AG09319 (cell line): ENCODE measurements around the gene MAFG.

Experiments used
- DNase-seq: peaks from one replicate; pipeline ENCODE4 v3.0.0-alpha.2; 2010; ENCODE audit warnings: low read depth; ENCODE audit errors: extremely low read depth
- TF ChIP-seq, protein P1 (sequence below): IDR thresholded peaks from 2 replicates; pipeline ENCODE4 v1.5.1; 2011; ENCODE audit warnings: low read depth, mild to moderate bottlenecking, inconsistent platforms, low read length, moderate library complexity

Gene MAFG

DNA sequence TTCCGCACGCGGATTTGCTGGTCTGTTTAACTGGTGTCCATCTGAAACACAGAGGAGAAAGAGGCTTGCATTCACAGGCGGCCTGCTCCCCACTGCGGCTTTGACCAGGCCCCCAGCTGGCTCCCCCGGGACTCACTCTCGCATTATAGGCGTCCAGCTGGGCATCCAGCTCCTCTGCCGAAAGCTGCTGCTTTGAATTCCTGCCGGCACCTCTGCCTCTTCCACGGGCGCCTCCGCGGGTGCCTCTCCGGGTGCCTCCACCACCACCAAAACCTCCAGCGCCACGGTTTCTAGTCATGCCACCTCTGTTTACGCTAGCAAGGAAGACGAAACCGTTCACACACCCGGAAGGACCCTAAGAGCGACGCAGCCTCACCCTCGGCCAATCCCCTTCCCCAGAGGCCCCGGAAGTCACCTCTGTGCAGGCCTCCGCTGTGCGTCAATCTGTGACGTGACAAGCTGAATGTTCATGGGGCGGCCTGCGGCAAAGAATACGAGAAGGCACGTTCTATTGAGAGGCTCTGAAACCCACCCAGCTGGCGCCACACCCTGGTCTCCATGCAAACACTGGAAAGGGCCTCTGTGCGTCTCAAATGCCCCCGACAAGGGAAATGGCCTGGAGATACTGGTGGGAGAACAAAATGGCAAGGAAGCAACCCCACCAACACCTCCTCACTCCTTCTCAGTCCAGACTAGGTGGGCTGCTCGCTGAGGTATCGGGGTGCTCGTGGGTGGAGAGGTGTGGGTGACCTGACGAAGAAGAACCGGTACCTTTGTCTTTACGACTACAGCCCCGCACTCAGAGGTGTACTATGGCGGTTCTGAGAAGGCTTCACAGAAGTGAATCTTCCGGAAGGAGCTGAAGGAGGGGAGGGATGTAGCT, 39.2 kb downstream of the MAFG start:
- no peak for DNase-seq
- TF ChIP-seq, protein P1, sequence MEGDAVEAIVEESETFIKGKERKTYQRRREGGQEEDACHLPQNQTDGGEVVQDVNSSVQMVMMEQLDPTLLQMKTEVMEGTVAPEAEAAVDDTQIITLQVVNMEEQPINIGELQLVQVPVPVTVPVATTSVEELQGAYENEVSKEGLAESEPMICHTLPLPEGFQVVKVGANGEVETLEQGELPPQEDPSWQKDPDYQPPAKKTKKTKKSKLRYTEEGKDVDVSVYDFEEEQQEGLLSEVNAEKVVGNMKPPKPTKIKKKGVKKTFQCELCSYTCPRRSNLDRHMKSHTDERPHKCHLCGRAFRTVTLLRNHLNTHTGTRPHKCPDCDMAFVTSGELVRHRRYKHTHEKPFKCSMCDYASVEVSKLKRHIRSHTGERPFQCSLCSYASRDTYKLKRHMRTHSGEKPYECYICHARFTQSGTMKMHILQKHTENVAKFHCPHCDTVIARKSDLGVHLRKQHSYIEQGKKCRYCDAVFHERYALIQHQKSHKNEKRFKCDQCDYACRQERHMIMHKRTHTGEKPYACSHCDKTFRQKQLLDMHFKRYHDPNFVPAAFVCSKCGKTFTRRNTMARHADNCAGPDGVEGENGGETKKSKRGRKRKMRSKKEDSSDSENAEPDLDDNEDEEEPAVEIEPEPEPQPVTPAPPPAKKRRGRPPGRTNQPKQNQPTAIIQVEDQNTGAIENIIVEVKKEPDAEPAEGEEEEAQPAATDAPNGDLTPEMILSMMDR, result no peak

DNA sequence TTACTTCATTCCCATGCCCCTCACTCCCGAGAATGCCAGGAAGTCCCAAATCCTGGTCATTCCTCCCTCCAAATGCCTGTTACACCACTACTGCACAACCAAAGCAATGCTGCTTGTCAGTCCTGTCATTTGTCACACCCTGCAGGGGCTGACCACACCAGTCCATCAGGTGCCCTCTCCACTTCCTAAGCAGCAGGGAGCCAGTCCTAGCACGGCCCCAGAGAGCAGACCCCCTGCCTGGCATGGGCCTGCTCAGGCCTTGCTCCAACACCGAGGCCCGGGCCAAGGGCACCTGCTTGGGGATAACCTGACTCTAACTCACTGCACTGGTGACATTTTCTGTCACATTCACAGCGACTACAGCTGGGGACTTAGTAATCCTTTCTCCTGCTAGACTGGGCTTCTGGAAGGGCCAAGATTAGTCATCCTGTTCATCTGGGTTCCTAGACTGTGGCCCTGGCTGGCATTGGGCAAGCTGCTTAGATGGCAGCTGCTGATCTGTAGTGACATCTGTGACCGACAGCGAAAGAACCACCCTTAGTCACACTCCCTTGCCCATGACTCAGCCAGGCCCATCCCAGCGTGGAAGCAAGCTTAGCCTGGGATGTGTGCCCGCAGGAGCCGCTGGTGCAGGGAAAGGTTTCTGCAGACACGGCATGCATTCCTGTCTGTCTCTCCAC, 41.5 kb downstream of the MAFG start:
- TF ChIP-seq, protein P1, result no peak
- no peak for DNase-seq

DNA sequence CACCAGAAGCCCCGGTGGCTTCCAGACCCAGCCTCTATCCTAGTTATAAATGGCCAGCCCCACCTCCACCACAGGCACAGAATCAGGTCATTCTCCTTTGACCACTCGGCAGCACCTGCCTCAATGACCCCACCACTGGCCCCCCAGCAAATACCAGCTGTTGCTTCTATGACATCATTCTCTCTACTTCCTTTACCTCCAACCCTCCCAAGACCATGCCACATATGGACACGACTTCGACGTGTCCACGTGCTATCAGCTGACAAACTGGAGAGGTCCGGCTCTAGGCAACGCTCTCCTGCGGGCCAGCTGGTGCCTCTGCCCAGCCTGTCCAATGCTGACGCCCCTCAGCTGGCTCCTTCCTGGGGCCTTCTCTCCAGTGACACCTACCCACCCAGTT, 42.1 kb downstream of the MAFG start:
- TF ChIP-seq, protein P1, result no peak

DNA sequence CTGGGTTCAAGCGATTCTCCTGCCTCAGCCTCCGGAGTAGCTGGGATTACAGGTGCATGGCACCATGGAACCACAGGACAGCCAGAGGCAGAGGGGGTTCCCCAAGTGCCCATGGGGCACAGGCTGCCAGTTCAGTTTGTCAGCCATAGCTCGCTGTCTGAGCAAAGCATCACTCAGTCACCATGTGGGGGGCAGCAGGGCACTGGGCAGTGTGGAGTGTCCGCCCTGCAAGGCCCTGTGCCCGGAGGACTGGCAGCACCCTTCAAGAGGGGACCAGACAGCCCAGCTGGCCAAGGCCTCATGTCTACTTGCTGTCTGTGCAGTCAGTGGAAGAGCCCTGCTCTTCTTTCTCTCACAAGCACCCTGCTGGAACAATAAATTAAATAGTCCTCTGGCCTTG, 42.6 kb downstream of the MAFG start:
- DNase-seq, result no peak
- TF ChIP-seq, protein P1, result no peak

More for the DNA sequence above, 42.1 kb downstream of the MAFG start:
- DNase-seq, result no peak

DNA sequence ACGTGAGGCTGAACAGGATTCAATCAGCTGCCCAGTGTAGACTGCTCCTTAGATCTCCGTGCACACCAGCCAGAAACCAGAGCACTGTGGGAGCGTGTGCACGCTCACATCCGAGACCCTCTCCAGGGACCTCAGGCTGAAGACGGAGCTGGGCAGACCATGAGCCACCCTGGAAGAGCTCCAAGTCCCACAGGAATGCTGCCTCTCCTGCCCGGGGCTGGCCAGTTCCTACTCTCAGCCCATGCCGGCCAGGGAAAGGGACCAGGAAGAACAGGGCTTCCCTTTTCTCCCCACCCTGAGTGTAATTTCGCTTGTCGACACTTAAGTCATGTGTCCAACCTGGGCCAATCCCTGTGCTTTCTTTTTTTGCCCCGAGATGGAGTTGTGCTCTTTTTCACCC, 43.0 kb downstream of the MAFG start:
- no peak for DNase-seq
- TF ChIP-seq, protein P1, result no peak

DNA sequence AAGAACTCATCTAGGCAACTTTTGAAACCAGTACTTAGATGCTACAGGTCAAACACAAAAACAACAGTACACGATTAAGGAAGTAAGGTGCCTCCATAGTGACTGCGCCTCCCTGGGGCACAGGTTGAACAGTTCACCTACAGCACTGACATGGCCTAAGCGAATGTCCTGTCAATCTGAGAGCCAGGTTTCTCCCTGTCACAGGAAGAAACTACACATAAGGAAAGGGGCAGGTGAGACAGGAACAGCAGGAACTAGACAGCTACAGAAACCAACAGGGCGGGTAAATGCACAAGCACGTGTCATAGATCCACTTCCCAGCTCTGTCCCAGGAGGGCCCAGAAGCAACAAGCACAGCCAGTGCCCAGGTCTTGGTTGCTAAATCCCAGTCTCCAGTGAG, 48.4 kb downstream of the MAFG start:
- DNase-seq, result no peak
- TF ChIP-seq, protein P1, result no peak

DNA sequence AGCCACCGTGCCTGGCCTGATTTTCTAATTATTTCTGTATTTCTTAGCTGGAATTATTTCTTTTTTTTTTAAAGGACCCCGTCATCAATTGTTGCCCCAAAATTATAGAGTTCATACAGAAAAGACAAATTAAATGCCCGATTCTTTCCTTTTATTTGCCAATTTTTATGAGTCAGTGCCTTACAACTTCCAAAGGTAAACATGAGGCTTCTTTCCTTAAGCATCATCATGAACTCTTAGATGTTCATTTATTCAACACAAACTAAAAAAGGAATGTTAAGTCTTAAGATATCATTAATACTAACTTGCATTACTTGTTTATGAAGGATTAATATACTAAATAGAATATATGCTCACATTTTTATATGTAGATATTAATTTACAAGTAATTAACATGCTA, 49.2 kb downstream of the MAFG start:
- no peak for DNase-seq
- TF ChIP-seq, protein P1, result no peak
